GM18502 (cell line): ENCODE results near the gene ADAMTS4.

Experiments used
- ATAC-seq: cut with Tn5 transposase; IDR thresholded peaks from one replicate; pipeline ENCODE4 v1.9.1; 2021; ENCODE audit warnings: mild to moderate bottlenecking; ENCODE audit not compliant: unreplicated experiment, poor library complexity

Gene ADAMTS4

GRCh38 chr1:161159913-161160243, 39.0 kb downstream of the ADAMTS4 start:
- no peak for ATAC-seq

GRCh38 chr1:161159087-161159912, 39.6 kb downstream of the ADAMTS4 start, which contains the start of gene USP21:
USP21 (plus strand) TSS chr1:161159500; CDS start chr1:161160641, 1,141 bp downstream.
- ATAC-seq: peak; percentile 81

GRCh38 chr1:161158316-161159010, 40.4 kb downstream of the ADAMTS4 start:
- ATAC-seq: no peak

GRCh38 chr1:161157867-161158266, 41.0 kb downstream of the ADAMTS4 start:
- no peak for ATAC-seq

- peak; percentile 90 for ATAC-seq
Measured at GRCh38 chr1:161153682-161154337, 45.0 kb downstream of the ADAMTS4 start, which contains the start of gene UFC1. UFC1 (plus strand) TSS chr1:161153978; CDS start chr1:161153998, 20 bp downstream.

GRCh38 chr1:161153176-161153575, 45.7 kb downstream of the ADAMTS4 start:
- ATAC-seq: no peak

GRCh38 chr1:161145832-161146231, 53.0 kb downstream of the ADAMTS4 start:
- no peak for ATAC-seq

- ATAC-seq: no peak
Measured at GRCh38 chr1:161140755-161141400, 58.0 kb downstream of the ADAMTS4 start.

GRCh38 chr1:161139766-161140165, 59.1 kb downstream of the ADAMTS4 start:
- no peak for ATAC-seq

GRCh38 chr1:161138431-161138830, 60.4 kb downstream of the ADAMTS4 start:
- no peak for ATAC-seq

- no peak for ATAC-seq
Measured at GRCh38 chr1:161137881-161138280, 61.0 kb downstream of the ADAMTS4 start.
